ENCODE measurements around the gene KMT5C.

DNA sequence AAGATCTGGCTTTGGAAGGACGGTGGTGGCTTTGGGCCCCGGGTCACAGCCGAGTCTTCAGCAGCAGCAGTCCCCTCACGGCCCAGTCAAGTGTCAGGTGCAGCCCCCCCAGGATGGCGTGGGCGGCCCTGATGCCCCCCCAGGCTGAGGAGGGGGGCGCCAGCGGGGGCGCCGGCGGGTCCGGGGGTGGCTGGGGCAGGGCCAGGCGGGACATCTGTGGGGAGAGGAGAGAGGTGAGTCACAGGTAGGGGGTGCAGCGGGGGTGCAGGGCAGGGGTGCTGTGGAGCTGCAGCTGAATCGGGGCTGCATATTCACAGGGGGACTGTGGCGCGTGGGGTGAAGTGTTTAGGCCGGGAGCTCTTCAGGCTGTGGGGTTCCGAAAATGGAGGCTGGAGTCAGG is 26.3 kb downstream of the KMT5C start:
- no peak for TF ChIP-seq ISL1 (CRISPR knock-in tag; IDR thresholded peaks at IDR 0.05)
- no peak for TF ChIP-seq CSDC2 (CRISPR knock-in tag; IDR thresholded peaks at IDR 0.05)

All from SK-N-SH treated with all-trans-retinoic acid at 6 μM for 48 hours (cell line).